GM12891 (cell line): ENCODE results near the gene CHP1.

ENCODE experiments used
- PAX5 ChIP-seq: IDR thresholded peaks from 2 replicates; pipeline ENCODE4 v1.6.1; 2011; ENCODE audit warnings: low read length, moderate library complexity, mild to moderate bottlenecking; ENCODE audit not compliant: insufficient read depth, severe bottlenecking
- POLR2A ChIP-seq: IDR thresholded peaks from 2 replicates; pipeline ENCODE4 v1.6.1; 2011; ENCODE audit warnings: low read depth, low read length, control low read depth
- POLR2AphosphoS5 ChIP-seq: IDR thresholded peaks from 2 replicates; pipeline ENCODE4 v1.6.1; 2011; ENCODE audit warnings: low read depth, low read length, control low read depth
- POU2F2 ChIP-seq: IDR thresholded peaks from 2 replicates; pipeline ENCODE4 v1.6.1; 2011; ENCODE audit warnings: low read depth, mild to moderate bottlenecking, control low read depth, low read length, moderate library complexity
- SPI1 ChIP-seq: IDR thresholded peaks from 2 replicates; pipeline ENCODE4 v1.6.1; 2011; ENCODE audit warnings: low read depth, low read length, control low read depth
- TAF1 ChIP-seq: IDR thresholded peaks from 2 replicates; pipeline ENCODE4 v1.6.1; 2011; ENCODE audit warnings: low read depth, low read length, control low read depth

DNA sequence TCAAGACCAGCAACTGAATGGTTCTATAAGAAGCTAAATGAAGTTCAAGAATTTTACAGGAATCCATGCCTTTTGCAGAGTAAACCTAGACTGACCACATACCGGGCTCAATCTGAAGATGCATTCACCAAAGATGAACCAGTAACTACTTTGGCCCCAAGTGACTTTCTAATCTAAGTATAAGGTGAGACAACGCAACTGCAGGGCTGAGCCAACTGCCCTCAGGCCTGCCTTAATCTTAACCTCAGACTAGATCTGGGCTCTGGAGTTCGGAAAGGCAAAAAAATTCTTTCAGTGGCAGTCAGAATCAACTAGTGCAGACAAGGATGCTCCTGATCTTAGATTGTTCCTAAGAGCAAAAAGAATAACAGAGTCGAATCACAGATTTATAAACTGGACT is 48.8 kb upstream of the CHP1 start:
- TF ChIP-seq POLR2A (no peak), POLR2AphosphoS5 (no peak), TAF1 (no peak), SPI1 (no peak), PAX5 (no peak), POU2F2 (no peak)
